ENCODE measurements around the gene CACNA1S.

Gene CACNA1S

GRCh38 chr1:201140235-201140940 is 28.2 kb upstream of the CACNA1S start:
- in situ Hi-C loops (cut with MboI; ENCODE audit: low sequenced_read_pairs), result no loop called here

- in situ Hi-C loops (cut with MboI; ENCODE audit: low sequenced_read_pairs), result no loop called here
Observed at GRCh38 chr1:201139756-201140155, 27.5 kb upstream of the CACNA1S start.

- in situ Hi-C loops (cut with MboI; ENCODE audit: low sequenced_read_pairs), result no loop called here
Observed at GRCh38 chr1:201139306-201139705, 27.1 kb upstream of the CACNA1S start.

GRCh38 chr1:201138311-201138840 is 26.1 kb upstream of the CACNA1S start:
- in situ Hi-C loops (cut with MboI; ENCODE audit: low sequenced_read_pairs), result no loop called here

- in situ Hi-C loops (cut with MboI; ENCODE audit: low sequenced_read_pairs), result no loop called here
Observed at GRCh38 chr1:201137579-201138310, 25.5 kb upstream of the CACNA1S start.

- in situ Hi-C loops (cut with MboI; ENCODE audit: low sequenced_read_pairs), result no loop called here
Observed at GRCh38 chr1:201137024-201137392, 24.8 kb upstream of the CACNA1S start.

- in situ Hi-C loops (cut with MboI; ENCODE audit: low sequenced_read_pairs), result no loop called here
Observed at GRCh38 chr1:201136355-201137023, 24.3 kb upstream of the CACNA1S start.

GRCh38 chr1:201134405-201134804 is 22.2 kb upstream of the CACNA1S start:
- in situ Hi-C loops (cut with MboI; ENCODE audit: low sequenced_read_pairs), result no loop called here

- in situ Hi-C loops (cut with MboI; ENCODE audit: low sequenced_read_pairs), result no loop called here
Observed at GRCh38 chr1:201131398-201131797, 19.2 kb upstream of the CACNA1S start.

GRCh38 chr1:201128962-201129361 is 16.7 kb upstream of the CACNA1S start:
- in situ Hi-C loops (cut with MboI; ENCODE audit: low sequenced_read_pairs), result no loop called here

GRCh38 chr1:201128476-201128875 is 16.2 kb upstream of the CACNA1S start:
- in situ Hi-C loops (cut with MboI; ENCODE audit: low sequenced_read_pairs), result no loop called here

- in situ Hi-C loops (cut with MboI; ENCODE audit: low sequenced_read_pairs), result no loop called here
Observed at GRCh38 chr1:201127755-201128455, 15.7 kb upstream of the CACNA1S start.

- in situ Hi-C loops (cut with MboI; ENCODE audit: low sequenced_read_pairs), result no loop called here
Observed at GRCh38 chr1:201126832-201127754, 14.9 kb upstream of the CACNA1S start, which contains the start of gene ASCL5. Gene ASCL5, minus strand, starts transcription at chr1:201127184. Its CDS starts 11,812 bp downstream, at chr1:201115372.

- in situ Hi-C loops (cut with MboI; ENCODE audit: low sequenced_read_pairs), result no loop called here
Observed at GRCh38 chr1:201126463-201126831, 14.2 kb upstream of the CACNA1S start.

GRCh38 chr1:201125800-201126199 is 13.6 kb upstream of the CACNA1S start:
- in situ Hi-C loops (cut with MboI; ENCODE audit: low sequenced_read_pairs), result no loop called here

GRCh38 chr1:201125019-201125418 is 12.8 kb upstream of the CACNA1S start:
- in situ Hi-C loops (cut with MboI; ENCODE audit: low sequenced_read_pairs), result no loop called here

GRCh38 chr1:201123866-201124265 is 11.6 kb upstream of the CACNA1S start:
- in situ Hi-C loops (cut with MboI; ENCODE audit: low sequenced_read_pairs), result no loop called here

- in situ Hi-C loops (cut with MboI; ENCODE audit: low sequenced_read_pairs), result no loop called here
Observed at GRCh38 chr1:201122321-201122957, 10.2 kb upstream of the CACNA1S start.
